HS-5 (cell line): ENCODE results near the gene GGTLC3.
"Not testable (repeated sequence)": the region's sequence is repeated elsewhere in the genome, so short reads cannot be mapped to it uniquely, and the experiment has no call there.

Source experiments
- DNase-seq: peaks from one replicate; pipeline ENCODE4 v3.0.0-alpha.2; 2012; ENCODE audit warnings: low read depth

Gene GGTLC3

GRCh38 chr22:18518061-18518460 is at the start of gene GGTLC3:
Gene GGTLC3, minus strand, starts transcription at chr22:18518161. Its CDS starts 264 bp downstream, at chr22:18517897.
- DNase-seq: not testable (repeated sequence)

GRCh38 chr22:18560099-18560974 is 42.4 kb upstream of the GGTLC3 start:
- not testable (repeated sequence) for DNase-seq

GRCh38 chr22:18558939-18559338 is 41.0 kb upstream of the GGTLC3 start:
- not testable (repeated sequence) for DNase-seq

GRCh38 chr22:18558516-18558915 is 40.6 kb upstream of the GGTLC3 start:
- not testable (repeated sequence) for DNase-seq

GRCh38 chr22:18554280-18555256 is 36.6 kb upstream of the GGTLC3 start:
- not testable (repeated sequence) for DNase-seq

DNA sequence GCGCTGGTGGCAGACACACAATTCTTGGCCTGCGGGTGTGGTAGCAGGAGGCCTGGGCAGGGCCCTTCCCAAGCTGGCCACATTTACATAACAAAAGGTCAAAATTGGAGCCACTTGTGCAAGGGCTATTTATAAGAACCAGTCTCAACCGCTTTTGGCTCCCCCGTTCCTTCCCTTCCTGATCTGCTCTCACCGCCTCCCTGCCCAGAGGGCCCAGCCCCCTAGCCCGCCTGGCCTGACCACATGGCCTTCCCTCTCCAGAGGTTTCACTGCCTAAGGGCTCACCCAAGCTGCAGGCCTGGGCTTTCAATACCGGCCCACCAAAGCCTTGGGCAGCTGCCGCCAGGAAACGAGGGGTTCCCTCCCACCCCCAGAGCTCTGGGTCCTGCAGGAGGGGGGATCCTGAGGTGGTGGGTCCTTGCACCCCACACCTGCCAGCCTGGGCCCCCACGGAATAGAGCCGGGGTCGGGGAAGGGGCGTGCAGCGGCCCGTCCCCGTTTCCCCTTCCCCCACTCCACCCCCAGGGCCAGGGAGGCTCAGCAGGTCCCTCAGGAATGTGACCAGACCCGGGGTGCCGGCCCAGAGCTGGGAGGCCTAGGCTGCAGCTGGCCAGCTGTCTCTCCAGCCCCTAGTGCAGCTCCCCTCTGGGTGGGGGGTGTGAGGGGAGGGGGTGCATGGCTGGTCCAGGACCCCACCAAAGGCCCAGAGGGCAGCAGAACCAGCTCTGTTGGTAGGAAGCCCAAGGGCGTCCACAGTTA is 35.1 kb upstream of the GGTLC3 start:
- DNase-seq: not testable (repeated sequence)

GRCh38 chr22:18551046-18551445 is 33.1 kb upstream of the GGTLC3 start:
- DNase-seq: not testable (repeated sequence)

DNA sequence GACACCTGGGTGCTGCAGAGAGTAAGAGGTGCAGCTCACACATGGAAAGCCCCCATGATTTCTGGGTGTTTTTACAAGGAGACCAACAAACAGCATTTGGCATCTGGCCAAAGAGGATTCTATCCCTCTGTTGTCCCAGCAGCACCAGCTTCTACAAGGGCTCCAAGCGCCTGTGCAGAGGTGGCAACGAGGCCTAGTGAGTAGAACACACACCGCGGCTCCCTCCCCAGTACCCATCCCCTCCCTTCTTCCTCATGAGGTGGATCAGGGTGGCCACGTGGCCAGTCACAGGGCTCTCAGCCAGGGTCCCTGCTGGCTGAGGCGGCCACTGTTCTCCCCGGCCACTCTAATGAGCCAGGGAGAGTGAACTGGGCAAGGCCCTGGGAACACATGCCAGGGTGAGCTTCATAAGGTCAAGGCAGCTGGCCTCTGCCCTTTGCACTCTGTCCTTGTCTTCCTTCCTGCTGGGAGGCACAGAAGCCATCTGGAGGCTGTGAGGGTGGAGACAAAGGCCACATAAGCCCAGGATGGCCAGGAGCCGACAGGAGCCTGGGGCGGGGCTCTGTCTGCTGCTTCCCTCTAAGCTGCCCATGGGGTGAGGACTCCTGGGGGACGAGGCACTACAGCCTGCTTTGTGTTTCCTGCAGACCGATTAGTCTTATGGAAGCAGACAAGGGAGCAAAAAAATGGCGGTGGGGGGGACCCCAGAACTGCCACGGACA is 31.7 kb upstream of the GGTLC3 start:
- not testable (repeated sequence) for DNase-seq

- DNase-seq: not testable (repeated sequence)
These were observed 26.7 kb upstream of the GGTLC3 start for GRCh38 chr22:18544615-18545014.

DNA sequence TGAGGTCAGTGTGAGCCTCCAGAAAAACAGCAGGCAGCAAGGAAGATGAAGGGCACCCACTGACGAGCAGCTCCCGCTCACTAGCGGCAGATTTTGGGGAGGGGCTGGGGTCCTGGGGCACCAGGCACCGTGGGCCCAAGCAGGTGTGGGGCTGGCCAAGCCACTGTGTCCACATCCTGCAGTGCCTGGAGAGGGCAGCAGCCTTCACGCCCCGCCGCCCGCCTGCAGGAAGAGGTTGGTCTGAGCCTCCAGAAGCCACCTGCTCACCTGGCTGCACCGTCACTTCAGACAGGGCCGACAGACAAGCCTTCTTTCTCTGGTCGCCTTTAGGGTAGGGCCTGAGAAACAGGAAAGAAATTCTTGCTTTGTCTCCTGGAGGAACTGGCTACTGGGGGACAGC is 25.4 kb upstream of the GGTLC3 start:
- DNase-seq: not testable (repeated sequence)

GRCh38 chr22:18539994-18540393 is 22.0 kb upstream of the GGTLC3 start:
- not testable (repeated sequence) for DNase-seq

DNA sequence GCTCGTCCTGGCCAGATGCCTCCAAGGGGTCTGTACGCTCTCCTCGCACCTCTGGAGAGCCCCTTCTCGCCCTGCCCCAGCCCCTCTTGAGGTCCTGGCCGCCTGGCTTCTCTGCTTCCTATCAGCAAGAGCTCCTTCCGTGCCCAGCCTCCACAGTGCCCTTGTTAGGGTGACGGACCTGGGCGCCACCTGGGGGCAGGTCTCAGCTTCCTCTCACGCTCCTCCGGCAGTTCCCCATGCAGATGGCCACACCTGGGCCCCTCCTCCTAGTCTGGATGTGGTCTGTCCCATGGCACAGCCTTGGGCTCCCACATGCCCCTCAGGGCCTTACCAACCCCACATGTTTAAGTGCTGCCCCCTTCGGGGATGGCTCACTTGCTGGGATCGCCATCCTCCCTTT is 16.4 kb upstream of the GGTLC3 start:
- not testable (repeated sequence) for DNase-seq

DNA sequence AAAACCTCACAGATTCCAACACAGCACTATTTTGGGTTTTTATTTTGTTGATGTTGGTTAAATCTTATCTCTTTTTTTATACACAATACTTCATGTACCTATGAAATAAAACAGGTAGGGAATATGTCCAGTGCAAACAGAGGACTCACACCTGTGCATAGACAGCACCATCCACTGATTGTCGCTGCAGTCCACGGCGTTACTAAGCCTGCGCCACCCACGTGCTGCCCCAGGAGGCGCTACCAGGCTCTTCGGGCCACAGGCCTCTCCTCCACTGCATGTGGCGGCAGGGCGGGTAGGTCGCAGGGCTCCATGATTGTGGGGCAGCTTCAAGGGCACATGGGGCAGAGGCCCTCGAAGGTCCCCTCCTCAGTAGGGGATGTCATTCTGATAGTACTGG is 15.7 kb upstream of the GGTLC3 start:
- DNase-seq: not testable (repeated sequence)

- not testable (repeated sequence) for DNase-seq
These were observed 11.6 kb upstream of the GGTLC3 start for GRCh38 chr22:18529416-18530145.

DNA sequence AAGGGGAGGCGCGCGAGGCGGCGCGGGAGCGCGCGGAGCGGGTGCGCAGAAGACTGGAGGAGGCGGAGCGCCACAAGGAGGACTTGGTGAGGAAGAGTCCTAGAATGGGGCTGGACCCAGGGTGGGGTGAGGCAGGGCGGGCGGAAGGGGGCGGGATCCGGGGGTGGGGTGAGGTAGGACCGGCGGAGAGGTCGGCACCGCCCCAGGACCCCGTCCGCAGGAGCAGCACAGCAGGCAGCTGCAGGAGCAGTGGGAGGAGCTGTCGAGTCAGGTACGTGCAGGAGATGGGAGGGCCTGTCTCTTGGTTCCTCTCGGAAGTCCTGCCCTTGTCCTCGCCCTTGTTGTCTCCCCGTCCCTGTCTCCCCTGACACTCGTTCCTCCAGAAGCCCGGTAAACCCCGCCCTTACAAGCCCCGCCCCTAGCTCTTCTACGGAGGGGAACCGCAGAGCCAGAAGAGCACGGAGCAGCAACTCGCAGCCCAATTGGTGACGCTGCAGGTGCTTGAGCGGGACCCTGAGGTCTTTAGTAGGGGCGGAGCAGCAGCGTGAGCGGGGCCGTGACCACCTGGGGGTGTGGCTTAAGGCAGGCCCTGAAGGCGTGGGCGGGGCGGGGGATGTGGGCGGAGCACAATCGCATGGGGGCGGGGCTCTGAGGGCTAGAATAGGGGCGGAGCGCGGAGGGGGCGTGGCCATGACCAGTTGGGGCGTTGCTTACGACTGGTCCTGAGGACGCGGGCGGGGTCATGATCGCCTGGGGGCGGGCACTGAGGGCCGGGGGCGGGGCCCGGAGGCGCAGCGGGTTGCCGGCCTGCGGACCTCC is 10.8 kb upstream of the GGTLC3 start:
- DNase-seq: peak; percentile 42

- DNase-seq: not testable (repeated sequence)
These were observed 10.0 kb upstream of the GGTLC3 start, which contains the start of gene TMEM191B for GRCh38 chr22:18527752-18528596. Gene TMEM191B, plus strand, starts transcription at chr22:18527802. Its CDS starts 179 bp downstream, at chr22:18527981.

DNA sequence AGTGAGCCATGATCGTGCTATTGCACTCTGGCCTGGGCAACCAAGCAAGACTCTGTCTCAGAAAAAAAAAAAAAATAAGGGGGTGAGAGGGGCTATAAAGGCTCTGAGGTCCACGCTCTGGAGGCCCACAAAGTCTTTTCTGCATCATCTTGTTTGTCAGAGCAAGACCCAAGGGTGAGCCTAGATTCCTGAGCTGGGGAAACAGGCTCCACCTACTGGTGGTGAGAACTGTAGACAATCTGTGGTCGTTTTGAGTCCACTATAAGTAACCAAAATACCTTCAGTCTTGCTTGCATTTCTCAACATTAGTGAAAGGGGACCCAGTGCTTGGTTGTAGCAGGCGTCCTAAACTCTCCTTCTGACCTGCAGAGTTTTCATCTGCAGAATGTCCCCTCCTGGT is 5.4 kb upstream of the GGTLC3 start:
- not testable (repeated sequence) for DNase-seq

DNA sequence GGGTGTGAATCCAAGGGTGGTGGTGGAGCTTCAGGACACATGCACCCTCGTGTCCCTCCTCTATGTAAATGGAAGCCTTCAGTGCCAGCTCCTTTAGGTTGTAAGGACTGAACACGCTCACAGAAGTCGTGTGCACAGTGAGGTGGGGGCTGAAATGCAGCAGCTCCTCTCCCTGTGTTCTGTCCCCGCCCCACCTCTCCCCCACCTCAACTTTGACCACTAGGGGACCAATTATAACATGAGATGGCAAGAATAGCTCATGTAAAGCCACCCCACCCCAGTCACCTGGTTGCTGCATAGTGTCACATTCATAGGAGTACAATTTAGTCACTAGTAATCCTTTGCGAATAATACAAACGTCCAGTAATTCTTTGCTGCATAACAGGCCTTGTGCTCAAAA is 4.8 kb upstream of the GGTLC3 start:
- not testable (repeated sequence) for DNase-seq
